Measurements from ENCODE around the gene B4GAT1.
"Not testable (repeated sequence)": the region's sequence is repeated elsewhere in the genome, so short reads cannot be mapped to it uniquely, and the experiment has no call there.

Gene B4GAT1

DNA sequence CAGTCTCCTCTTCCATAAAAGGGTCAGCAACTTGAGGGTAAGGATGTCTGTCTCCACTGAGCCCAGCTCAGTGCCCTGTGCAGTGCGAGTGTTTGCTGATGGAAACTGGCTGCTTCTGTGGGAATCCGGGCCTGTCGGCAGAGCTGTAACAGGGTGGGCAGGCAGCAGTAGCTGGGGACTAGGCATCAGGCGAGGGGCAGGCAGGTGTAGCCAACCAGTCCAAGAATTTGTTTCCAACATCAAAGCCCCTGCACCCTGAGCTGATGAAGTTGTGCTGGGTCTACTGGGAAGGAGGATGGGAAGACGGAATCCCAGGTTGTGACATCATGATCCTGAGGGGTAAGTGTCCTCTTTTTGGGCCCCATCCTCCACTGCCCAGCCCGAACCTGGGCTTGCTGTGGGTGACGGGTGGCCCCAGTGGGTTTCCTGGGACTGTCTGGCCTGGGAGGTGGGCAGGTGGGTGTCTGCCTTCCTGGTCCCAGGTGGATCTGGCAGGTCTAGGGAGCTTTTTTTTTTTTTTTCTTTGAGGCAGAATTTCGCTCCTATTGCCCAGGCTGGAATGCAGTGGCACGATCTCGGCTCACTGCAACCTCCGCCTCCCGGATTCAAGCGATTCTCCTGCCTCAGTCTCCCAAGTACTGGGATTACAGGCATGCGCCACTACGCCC is 13.1 kb upstream of the B4GAT1 start:
- H3K4me3 ChIP-seq (ENCODE audit: low read length): no peak overlapping the region
- H3K4me1 ChIP-seq (ENCODE audit: control insufficient read depth, insufficient read depth, low read length): peaks cover 7% of the 10 kb centered on the region
- no peaks in the 10 kb centered on the region for H3K27me3 ChIP-seq (ENCODE audit: control insufficient read depth, insufficient read depth, low read length)
- no peaks in the 10 kb centered on the region for H3K36me3 ChIP-seq (ENCODE audit: control insufficient read depth, insufficient read depth, low read length)
- H3K9me3 ChIP-seq (ENCODE audit: control insufficient read depth, low read length): no peaks in the 10 kb centered on the region
- no peak overlapping the region for H3K9ac ChIP-seq (ENCODE audit: low read length)

- H3K9ac ChIP-seq (ENCODE audit: low read length): no peak overlapping the region
Observed at GRCh38 chr11:66359662-66360087, 12.2 kb upstream of the B4GAT1 start.

DNA sequence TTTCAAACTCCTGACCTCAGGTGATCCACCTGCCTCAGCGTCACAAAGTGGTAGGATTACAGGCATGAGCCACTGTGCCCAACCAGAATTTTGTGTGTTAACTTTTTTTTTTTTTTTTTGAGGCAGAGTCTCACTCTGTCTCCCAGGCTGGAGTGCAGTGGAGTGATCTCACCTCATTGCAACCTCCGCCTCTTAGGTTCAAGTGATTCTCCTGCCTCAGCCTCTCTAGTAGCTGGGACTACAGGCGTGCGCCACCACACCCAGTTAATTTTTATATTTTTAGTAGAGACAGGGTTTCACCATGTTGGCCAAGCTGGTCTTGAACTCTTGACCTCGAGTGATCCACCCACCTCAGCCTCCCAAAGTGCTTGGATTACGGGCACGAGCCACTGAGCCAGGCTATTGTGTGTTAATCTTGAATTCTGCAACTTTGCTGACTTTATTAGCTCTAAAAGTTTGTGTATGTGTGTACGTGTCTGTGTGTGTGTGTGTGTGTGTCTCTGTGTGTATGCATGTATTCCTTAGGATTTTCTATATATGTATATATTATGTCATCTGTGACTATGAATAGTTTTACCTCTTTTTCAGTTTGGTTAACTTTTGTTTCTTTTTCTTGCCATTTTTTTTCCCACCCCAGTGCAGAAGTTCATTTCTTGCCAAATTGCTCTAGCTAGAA is 3.3 kb upstream of the B4GAT1 start:
- peak overlapping the region; percentile 22 for H3K9ac ChIP-seq (ENCODE audit: low read length)

More at GRCh38 chr11:66359662-66360087, 12.2 kb upstream of the B4GAT1 start:
- Histone ChIP-seq H3K4me3 (ENCODE audit: low read length) (no peak overlapping the region), H3K9me3 (ENCODE audit: control insufficient read depth, low read length) (no peaks in the 10 kb centered on the region), H3K27me3 (ENCODE audit: control insufficient read depth, insufficient read depth, low read length) (no peaks in the 10 kb centered on the region), H3K4me1 (ENCODE audit: control insufficient read depth, insufficient read depth, low read length) (peaks cover 7% of the 10 kb centered on the region), H3K36me3 (ENCODE audit: control insufficient read depth, insufficient read depth, low read length) (no peaks in the 10 kb centered on the region)

DNA sequence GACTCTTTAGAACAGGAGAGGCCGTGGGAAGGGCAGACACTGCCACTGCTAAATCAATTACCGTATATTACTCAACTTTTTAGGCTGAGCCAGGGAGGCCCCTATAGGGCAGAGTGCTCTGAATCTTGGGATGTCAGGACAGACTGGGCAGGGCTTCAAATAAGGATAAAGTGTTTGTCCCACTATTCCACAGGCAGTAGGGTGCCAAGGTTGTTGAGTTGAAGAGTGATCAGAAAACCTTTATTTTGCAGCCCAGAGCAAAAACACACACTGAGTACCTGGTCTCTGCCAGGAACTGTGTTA is 1.6 kb upstream of the B4GAT1 start:
- H3K9me3 ChIP-seq (ENCODE audit: control insufficient read depth, low read length): no peaks in the 10 kb centered on the region
- no peaks in the 10 kb centered on the region for H3K36me3 ChIP-seq (ENCODE audit: control insufficient read depth, insufficient read depth, low read length)
- peaks cover 55% of the 10 kb centered on the region for H3K4me1 ChIP-seq (ENCODE audit: control insufficient read depth, insufficient read depth, low read length)
- peak overlapping the region; percentile 72 for H3K9ac ChIP-seq (ENCODE audit: low read length)
- H3K27me3 ChIP-seq (ENCODE audit: control insufficient read depth, insufficient read depth, low read length): no peaks in the 10 kb centered on the region
- no peak overlapping the region for H3K4me3 ChIP-seq (ENCODE audit: low read length)

More for the DNA sequence above, 3.3 kb upstream of the B4GAT1 start:
- not testable (repeated sequence) for H3K9me3 ChIP-seq (ENCODE audit: control insufficient read depth, low read length); H3K27me3 ChIP-seq (ENCODE audit: control insufficient read depth, insufficient read depth, low read length); H3K36me3 ChIP-seq (ENCODE audit: control insufficient read depth, insufficient read depth, low read length)
- peak overlapping the region; percentile 32 for H3K4me3 ChIP-seq (ENCODE audit: low read length)
- H3K4me1 ChIP-seq (ENCODE audit: control insufficient read depth, insufficient read depth, low read length): peaks cover 50% of the 10 kb centered on the region

GRCh38 chr11:66346476-66347424 is 679 bp downstream of the B4GAT1 start:
- Histone ChIP-seq H3K4me1 (ENCODE audit: control insufficient read depth, insufficient read depth, low read length) (peaks cover 43% of the 10 kb centered on the region), H3K36me3 (ENCODE audit: control insufficient read depth, insufficient read depth, low read length) (peaks cover 1% of the 10 kb centered on the region), H3K4me3 (ENCODE audit: low read length) (peak overlapping the region; percentile 60), H3K9me3 (ENCODE audit: control insufficient read depth, low read length) (no peaks in the 10 kb centered on the region), H3K9ac (ENCODE audit: low read length) (peak overlapping the region; percentile 79), H3K27me3 (ENCODE audit: control insufficient read depth, insufficient read depth, low read length) (no peaks in the 10 kb centered on the region)

GRCh38 chr11:66345316-66345649 is 2.1 kb downstream of the B4GAT1 start:
- Histone ChIP-seq H3K9ac (ENCODE audit: low read length) (peak overlapping the region; percentile 79), H3K4me1 (ENCODE audit: control insufficient read depth, insufficient read depth, low read length) (peaks cover 39% of the 10 kb centered on the region), H3K9me3 (ENCODE audit: control insufficient read depth, low read length) (no peaks in the 10 kb centered on the region), H3K4me3 (ENCODE audit: low read length) (peak overlapping the region; percentile 78), H3K36me3 (ENCODE audit: control insufficient read depth, insufficient read depth, low read length) (peaks cover 15% of the 10 kb centered on the region), H3K27me3 (ENCODE audit: control insufficient read depth, insufficient read depth, low read length) (no peaks in the 10 kb centered on the region)

DNA sequence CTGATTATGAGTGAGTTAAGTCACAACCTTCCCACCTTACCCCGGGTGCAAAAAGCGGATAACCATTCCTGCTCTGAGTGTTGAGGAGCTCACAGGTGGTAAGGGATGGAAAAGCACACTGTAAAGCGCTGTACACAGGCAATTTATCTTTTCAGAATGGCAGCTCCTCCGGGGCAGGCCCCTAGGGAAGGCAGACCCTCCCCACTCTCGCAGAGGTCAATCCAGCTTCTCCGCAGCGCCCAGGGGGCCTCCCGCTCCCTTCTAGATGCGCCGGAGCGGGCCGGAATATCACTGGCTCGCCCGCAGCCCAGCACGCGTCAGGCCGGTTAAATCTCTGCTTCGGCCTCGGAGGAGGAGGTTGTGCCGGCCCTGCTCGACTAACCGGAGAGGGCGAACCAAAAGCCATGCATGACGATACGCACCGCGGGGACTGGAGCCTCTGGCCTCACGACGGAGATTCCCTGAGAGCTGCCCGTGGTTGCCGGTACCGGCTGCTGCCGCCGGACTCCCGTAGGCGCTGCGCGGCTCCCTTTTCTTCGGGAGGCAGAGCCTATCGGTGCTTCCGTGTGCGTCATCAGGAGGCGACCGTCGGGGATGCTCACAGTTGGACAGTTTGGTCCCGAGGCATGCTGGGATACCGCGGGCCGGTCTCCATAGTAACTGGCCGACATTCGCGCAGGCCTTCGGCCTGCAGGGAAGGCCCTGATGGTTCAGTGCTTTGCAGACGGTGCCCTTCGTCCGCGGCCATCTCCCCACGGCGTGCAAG is 2.7 kb downstream of the B4GAT1 start, which contains the start of gene BRMS1:
BRMS1 (minus strand) TSS at position 555 of the 766 bp plus-strand sequence. CDS start 2,870 bp downstream, outside the sequence.
- peaks cover 38% of the 10 kb centered on the region for H3K4me1 ChIP-seq (ENCODE audit: control insufficient read depth, insufficient read depth, low read length)
- H3K27me3 ChIP-seq (ENCODE audit: control insufficient read depth, insufficient read depth, low read length): no peaks in the 10 kb centered on the region
- no peaks in the 10 kb centered on the region for H3K9me3 ChIP-seq (ENCODE audit: control insufficient read depth, low read length)
- peaks cover 19% of the 10 kb centered on the region for H3K36me3 ChIP-seq (ENCODE audit: control insufficient read depth, insufficient read depth, low read length)
- peak within 1 kb of the TSS; percentile 86 for H3K9ac ChIP-seq (ENCODE audit: low read length)
- peak within 1 kb of the TSS; percentile 78 for H3K4me3 ChIP-seq (ENCODE audit: low read length)

GRCh38 chr11:66343176-66343575 is 4.3 kb downstream of the B4GAT1 start:
- Histone ChIP-seq H3K36me3 (ENCODE audit: control insufficient read depth, insufficient read depth, low read length) (peaks cover 19% of the 10 kb centered on the region), H3K4me1 (ENCODE audit: control insufficient read depth, insufficient read depth, low read length) (peaks cover 29% of the 10 kb centered on the region), H3K27me3 (ENCODE audit: control insufficient read depth, insufficient read depth, low read length) (no peaks in the 10 kb centered on the region), H3K9ac (ENCODE audit: low read length) (no peak overlapping the region), H3K9me3 (ENCODE audit: control insufficient read depth, low read length) (no peaks in the 10 kb centered on the region), H3K4me3 (ENCODE audit: low read length) (no peak overlapping the region)

DNA sequence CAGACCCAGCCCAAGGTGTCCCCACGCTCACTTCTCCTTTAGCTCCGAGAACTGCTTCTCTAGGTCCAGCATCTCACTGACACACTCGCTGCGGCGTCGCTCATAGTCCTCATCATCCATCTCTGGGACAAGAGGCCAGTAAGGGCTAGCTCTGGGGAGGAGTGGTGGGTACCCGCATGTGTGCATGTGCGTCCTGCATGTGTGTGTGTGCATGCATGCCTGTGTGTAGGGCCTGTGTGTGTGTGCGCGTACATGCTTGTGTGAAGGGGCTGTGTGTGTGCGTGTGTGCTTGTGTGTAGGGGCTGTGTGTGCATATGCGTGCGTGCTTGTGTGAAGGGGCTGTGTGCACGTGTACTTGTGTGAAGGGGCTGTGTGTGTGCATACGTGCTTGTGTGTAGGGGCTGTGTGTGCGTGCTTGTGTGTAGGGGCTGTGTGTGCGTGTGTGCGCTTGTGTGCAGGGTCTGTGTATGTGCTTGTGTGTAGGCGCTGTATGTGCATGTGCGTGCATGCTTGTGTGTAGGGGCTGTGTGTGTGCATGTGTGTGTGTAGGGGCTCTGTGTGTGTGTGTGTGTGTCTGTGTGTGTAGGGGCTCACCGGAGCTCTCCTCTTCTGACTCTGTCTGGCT is 5.8 kb downstream of the B4GAT1 start:
- no peaks in the 10 kb centered on the region for H3K9me3 ChIP-seq (ENCODE audit: control insufficient read depth, low read length)
- H3K36me3 ChIP-seq (ENCODE audit: control insufficient read depth, insufficient read depth, low read length): peaks cover 19% of the 10 kb centered on the region
- H3K9ac ChIP-seq (ENCODE audit: low read length): no peak overlapping the region
- no peak overlapping the region for H3K4me3 ChIP-seq (ENCODE audit: low read length)
- peaks cover 30% of the 10 kb centered on the region for H3K4me1 ChIP-seq (ENCODE audit: control insufficient read depth, insufficient read depth, low read length)
- no peaks in the 10 kb centered on the region for H3K27me3 ChIP-seq (ENCODE audit: control insufficient read depth, insufficient read depth, low read length)

DNA sequence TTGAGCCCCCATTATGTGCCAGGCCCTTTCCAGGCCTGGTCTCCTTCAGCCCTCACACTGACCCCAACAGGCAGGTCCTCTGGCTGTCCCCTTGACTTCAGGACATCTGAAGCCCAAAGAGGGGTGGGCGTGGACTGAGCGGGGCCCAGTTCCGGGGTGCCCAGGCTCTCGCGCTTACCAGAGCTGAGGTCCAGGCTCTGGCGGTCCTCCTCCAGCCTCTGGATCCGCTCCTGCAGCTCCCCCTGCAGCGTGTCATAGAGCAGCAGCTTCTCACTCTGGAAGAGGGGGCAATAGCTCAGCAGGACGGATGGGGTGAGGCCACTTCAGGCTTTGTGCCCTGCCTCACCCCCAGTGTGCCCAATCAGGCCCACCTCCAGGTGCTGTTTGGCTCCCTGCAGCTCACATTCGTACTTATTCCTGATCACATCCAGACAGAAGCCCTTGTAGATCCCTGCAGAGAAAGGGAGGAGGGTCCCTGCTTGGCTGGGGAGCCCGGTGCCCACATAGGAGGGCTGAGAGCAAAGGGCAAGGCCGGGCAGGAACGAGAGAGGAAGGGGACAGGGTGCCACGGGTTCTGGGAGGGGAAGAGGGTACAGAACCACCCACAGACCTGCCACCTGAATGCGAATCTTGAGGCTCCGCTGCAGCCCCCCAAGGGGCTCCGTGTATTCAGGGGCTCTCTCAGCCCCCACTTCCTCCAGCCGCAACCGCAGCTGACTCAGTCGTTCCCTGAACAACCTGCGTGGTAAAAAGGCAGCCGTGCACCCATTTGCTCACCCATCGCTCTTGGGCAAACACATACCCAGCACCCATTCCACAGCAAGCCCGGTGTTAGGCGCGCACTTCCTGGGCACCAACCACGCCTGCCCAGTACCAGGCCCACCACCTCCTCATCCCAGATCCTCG is 6.6 kb downstream of the B4GAT1 start:
- Histone ChIP-seq H3K4me1 (ENCODE audit: control insufficient read depth, insufficient read depth, low read length) (peaks cover 28% of the 10 kb centered on the region), H3K4me3 (ENCODE audit: low read length) (no peak overlapping the region), H3K9me3 (ENCODE audit: control insufficient read depth, low read length) (no peaks in the 10 kb centered on the region), H3K36me3 (ENCODE audit: control insufficient read depth, insufficient read depth, low read length) (peaks cover 19% of the 10 kb centered on the region), H3K9ac (ENCODE audit: low read length) (no peak overlapping the region), H3K27me3 (ENCODE audit: control insufficient read depth, insufficient read depth, low read length) (no peaks in the 10 kb centered on the region)

Data from mucosa of stomach (tissue), 1 donor.